Cardiac muscle cell (in vitro differentiated cells and primary cell): ENCODE measurements around the gene TCERG1. TPM values are rescaled to one million over a fixed set of nuclear protein-coding genes. Genes with fewer than 3 reads are reported as not detected.

Experiments
- DNase-seq, 2 donors: peaks; one replicate each; pipeline versions ENCODE4 v3.0.0 to v3.0.0-alpha.2; 2010 to 2017; ENCODE audit warnings: low read depth in 1 of 2, low spot score in 1 of 2
- H3K27ac ChIP-seq: fragments of 200-600 bp; sonication (generic); 2 replicates; pipeline ENCODE4 v1.5.1; 2016
- H3K27me3 ChIP-seq: fragments of 200-600 bp; sonication (generic); 2 replicates; pipeline ENCODE4 v1.6.0; 2016; ENCODE audit warnings: control low read depth
- H3K36me3 ChIP-seq: fragments of 200-600 bp; sonication (generic); 2 replicates; pipeline ENCODE4 v1.5.1; 2016; ENCODE audit warnings: control low read depth
- H3K4me1 ChIP-seq: fragments of 200-600 bp; sonication (generic); 2 replicates; pipeline ENCODE4 v1.8.1; 2017; ENCODE audit warnings: low read depth, mild to moderate bottlenecking, mixed run types
- H3K4me3 ChIP-seq: fragments of 200-600 bp; sonication (generic); 2 replicates; pipeline ENCODE4 v1.5.1; 2016; ENCODE audit warnings: mild to moderate bottlenecking
- H3K9me3 ChIP-seq: fragments of 200-600 bp; sonication (generic); 2 replicates; pipeline ENCODE4 v1.5.1; 2017; ENCODE audit warnings: low read depth, mild to moderate bottlenecking, control low read depth
- CTCF ChIP-seq: IDR thresholded peaks from 2 replicates; pipeline ENCODE4 v1.5.1; 2012; ENCODE audit warnings: low read depth, mild to moderate bottlenecking, low read length
- polyA plus RNA-seq: library from polyadenylated mRNA; unstranded; fragments of >200 nt; fragmentation: Nextera tagmentation; extraction: Ambion mirVana; gene quantifications from 2 replicates; pipeline ENCODE4 v1.2.1, GENCODE V29; 2016
- total RNA-seq: library from RNA; depleted of rRNA; stranded (reverse); fragments of >200 nt; gene quantifications from 2 replicates; pipeline ENCODE4 v1.2.3, GENCODE V29; 2016

Gene TCERG1
- total and polyA plus RNA-seq, 2 experiments from 2014 or later = 80.8 to 122 TPM

DNA sequence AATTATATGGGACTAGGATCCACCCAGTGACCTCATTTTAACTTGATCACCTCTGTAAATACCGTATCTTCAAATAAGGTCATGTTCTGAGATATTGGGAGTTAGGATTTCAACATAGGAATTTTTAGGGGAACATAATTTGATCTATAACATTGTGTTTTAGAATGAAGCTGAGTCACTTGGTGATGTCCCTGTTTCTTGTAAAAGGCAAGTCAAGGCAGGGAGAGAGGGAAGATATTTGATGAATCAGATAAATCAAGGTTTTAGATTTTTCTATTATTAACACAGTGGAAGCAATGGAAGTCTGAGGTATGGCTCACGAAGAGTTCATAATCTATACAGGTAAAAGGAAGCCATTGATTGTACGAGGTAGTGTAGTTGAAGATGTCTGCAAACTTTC, 80.7 kb downstream of the TCERG1 start:
- Histone ChIP-seq H3K4me1 (no peaks in the 10 kb centered on the region), H3K9me3 (no peaks in the 10 kb centered on the region), H3K36me3 (no peaks in the 10 kb centered on the region), H3K4me3 (no peak overlapping the region), H3K27ac (no peak overlapping the region), H3K27me3 (peaks cover 13% of the 10 kb centered on the region)
- DNase-seq = no peak
- TF ChIP-seq CTCF = no peak

- peaks cover 13% of the 10 kb centered on the region for H3K27me3 ChIP-seq
- no peaks in the 10 kb centered on the region for H3K36me3 ChIP-seq
- no peak overlapping the region for H3K27ac ChIP-seq
- peak in 1 of 2 donors; percentile 37 for DNase-seq
- TF ChIP-seq CTCF = peak; percentile 27
- no peak overlapping the region for H3K4me3 ChIP-seq
- no peaks in the 10 kb centered on the region for H3K9me3 ChIP-seq
- no peaks in the 10 kb centered on the region for H3K4me1 ChIP-seq
These were observed 81.1 kb downstream of the TCERG1 start for GRCh38 chr5:146528236-146528635.

GRCh38 chr5:146529984-146530383, 82.9 kb downstream of the TCERG1 start:
- H3K27ac ChIP-seq = no peak overlapping the region
- H3K27me3 ChIP-seq = peaks cover 4% of the 10 kb centered on the region
- no peaks in the 10 kb centered on the region for H3K4me1 ChIP-seq
- H3K36me3 ChIP-seq = no peaks in the 10 kb centered on the region
- H3K9me3 ChIP-seq = no peaks in the 10 kb centered on the region
- H3K4me3 ChIP-seq = no peak overlapping the region
- no peak for TF ChIP-seq CTCF
- DNase-seq = no peak

GRCh38 chr5:146533260-146533857, 86.2 kb downstream of the TCERG1 start:
- H3K27ac ChIP-seq = no peak overlapping the region
- no peaks in the 10 kb centered on the region for H3K4me1 ChIP-seq
- peak; percentile 90 for TF ChIP-seq CTCF
- no peaks in the 10 kb centered on the region for H3K27me3 ChIP-seq
- no peaks in the 10 kb centered on the region for H3K9me3 ChIP-seq
- H3K4me3 ChIP-seq = no peak overlapping the region
- peak; percentile 70 to 86 for DNase-seq
- H3K36me3 ChIP-seq = no peaks in the 10 kb centered on the region

DNA sequence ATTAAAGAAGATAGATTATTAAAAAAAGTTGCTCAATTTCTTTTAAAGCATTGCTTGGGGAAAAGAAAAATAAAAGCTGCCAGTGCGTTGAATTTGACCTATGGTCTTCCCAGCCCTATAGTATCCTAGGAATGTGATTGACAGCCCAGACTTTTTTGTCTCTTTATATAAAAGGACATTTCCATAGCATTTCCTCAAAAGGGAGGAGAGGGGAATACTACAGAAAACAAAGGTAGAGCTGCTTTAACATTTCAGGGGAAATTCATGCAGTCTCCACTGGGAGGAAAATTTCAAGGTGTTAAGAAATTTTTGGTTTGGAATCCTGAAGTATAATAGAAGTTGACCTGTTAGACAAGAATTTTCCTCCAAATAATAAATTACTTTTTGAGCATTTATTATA, 86.7 kb downstream of the TCERG1 start:
- no peaks in the 10 kb centered on the region for H3K36me3 ChIP-seq
- no peaks in the 10 kb centered on the region for H3K4me1 ChIP-seq
- H3K4me3 ChIP-seq = no peak overlapping the region
- no peak overlapping the region for H3K27ac ChIP-seq
- TF ChIP-seq CTCF = no peak
- no peaks in the 10 kb centered on the region for H3K27me3 ChIP-seq
- no peak for DNase-seq
- no peaks in the 10 kb centered on the region for H3K9me3 ChIP-seq

- Histone ChIP-seq H3K4me3 (no peak overlapping the region), H3K27ac (no peak overlapping the region), H3K36me3 (no peaks in the 10 kb centered on the region), H3K4me1 (no peaks in the 10 kb centered on the region), H3K27me3 (no peaks in the 10 kb centered on the region), H3K9me3 (no peaks in the 10 kb centered on the region)
- TF ChIP-seq CTCF = no peak
- DNase-seq = peak in 1 of 2 donors; percentile 39
These were observed 91.3 kb downstream of the TCERG1 start for GRCh38 chr5:146538432-146538831.
